Peyer's patch (tissue), 4 donors: ENCODE measurements around the gene POF1B.
A peak's percentile ranks its signal among the peaks of the same experiment; 100 is the strongest.

ENCODE experiments used
- POLR2A ChIP-seq, 2 donors: fragments of 450-650 bp; IDR thresholded peaks; one replicate each; pipeline ENCODE4 v1.5.1; 2017; ENCODE audit warnings: antibody characterized with exemption in 2 of 2, mild to moderate bottlenecking in 2 of 2, moderate library complexity in 2 of 2
- TF ChIP-seq, protein P1 (sequence below), 6 experiments: fragments of 450-650 bp in 4 of 6; fragments of 200-600 bp in 2 of 6; sonication (generic) in 1 of 6; IDR thresholded peaks; one replicate each; pipeline ENCODE4 v1.5.1; 2017 to 2019; ENCODE audit warnings: antibody characterized with exemption in 6 of 6, mild to moderate bottlenecking in 3 of 6, moderate library complexity in 1 of 6

DNA sequence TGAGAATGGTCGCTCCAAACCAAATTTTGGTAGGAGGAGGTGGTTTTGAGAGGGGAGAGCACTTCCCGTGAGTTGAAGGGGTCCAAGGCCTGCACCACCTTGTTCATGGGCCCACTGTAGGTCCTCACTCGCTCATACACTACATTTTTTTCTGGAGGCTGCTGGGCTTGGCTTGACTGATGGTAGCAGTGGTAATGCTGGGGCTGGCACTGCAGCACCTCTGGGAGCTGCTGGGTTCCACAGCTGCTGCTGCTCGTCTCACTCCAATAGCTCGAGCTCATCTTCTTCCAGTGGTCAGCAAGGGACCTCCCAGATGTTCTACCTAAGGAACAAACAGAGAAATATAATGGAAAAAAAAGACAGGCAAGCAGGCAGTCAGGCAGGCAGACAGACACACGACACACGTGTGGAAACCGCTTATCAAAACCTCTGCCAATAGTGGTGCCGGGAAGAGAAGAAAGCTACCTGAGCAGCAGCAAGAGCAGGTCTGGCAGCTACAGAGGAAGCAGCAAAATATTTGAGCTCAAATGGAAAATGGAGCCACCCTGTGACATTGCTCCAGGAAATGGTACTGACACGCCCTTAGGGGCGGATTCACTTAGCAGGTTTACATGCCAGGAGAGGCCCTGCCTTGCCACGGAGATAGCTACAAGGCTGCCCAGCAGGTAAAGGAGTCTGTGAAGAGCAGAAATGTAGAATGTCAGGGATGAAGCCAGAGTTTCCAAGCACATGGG lies at the start of gene POF1B:
- TF ChIP-seq, protein P1, sequence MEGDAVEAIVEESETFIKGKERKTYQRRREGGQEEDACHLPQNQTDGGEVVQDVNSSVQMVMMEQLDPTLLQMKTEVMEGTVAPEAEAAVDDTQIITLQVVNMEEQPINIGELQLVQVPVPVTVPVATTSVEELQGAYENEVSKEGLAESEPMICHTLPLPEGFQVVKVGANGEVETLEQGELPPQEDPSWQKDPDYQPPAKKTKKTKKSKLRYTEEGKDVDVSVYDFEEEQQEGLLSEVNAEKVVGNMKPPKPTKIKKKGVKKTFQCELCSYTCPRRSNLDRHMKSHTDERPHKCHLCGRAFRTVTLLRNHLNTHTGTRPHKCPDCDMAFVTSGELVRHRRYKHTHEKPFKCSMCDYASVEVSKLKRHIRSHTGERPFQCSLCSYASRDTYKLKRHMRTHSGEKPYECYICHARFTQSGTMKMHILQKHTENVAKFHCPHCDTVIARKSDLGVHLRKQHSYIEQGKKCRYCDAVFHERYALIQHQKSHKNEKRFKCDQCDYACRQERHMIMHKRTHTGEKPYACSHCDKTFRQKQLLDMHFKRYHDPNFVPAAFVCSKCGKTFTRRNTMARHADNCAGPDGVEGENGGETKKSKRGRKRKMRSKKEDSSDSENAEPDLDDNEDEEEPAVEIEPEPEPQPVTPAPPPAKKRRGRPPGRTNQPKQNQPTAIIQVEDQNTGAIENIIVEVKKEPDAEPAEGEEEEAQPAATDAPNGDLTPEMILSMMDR (IDR thresholded peaks at IDR 0.05) = no peak
- TF ChIP-seq POLR2A (IDR thresholded peaks at IDR 0.05) = peak; percentile 80 to 87
